Right renal cortex interstitium (tissue), 3 donors: ENCODE measurements around the gene C12orf60. TPM values are rescaled to one million over a fixed set of nuclear protein-coding genes. Genes with fewer than 3 reads are reported as not detected.

ENCODE experiments used
- DNase-seq, 3 donors: peaks; one replicate each; pipeline ENCODE4 v3.0.0-alpha.2; 2013; ENCODE audit warnings: low read depth in 3 of 3, low spot score in 2 of 3
- polyA plus RNA-seq, 3 donors: library from polyadenylated mRNA; unstranded; fragments of 120-200 nt; gene quantifications; one replicate each; pipeline ENCODE4 v1.2.1, GENCODE V29; 2013; ENCODE audit not compliant: insufficient read length in 3 of 3

The C12orf60 gene
- polyA plus RNA-seq, 3 donors, result 5.2 to 6.2 (median 5.4) TPM

DNA sequence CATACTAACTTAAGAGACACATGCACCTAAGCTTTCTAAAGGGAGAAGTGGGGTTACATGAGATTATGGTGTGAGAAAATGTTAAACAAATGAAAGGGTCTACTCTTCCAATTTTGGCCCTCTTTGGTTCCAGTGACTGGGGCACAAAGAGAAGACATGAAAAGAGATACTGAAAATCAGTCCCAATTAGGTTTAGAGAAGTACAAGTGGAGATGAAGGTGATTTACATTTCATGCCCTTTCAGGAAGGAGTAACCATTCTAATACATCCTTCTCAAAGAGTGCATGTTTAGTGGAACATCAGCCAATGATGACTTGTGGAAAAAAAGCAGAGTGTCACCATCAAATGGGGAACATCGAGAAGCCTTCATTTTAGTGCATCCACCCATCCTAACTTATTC is 67.8 kb downstream of the C12orf60 start:
- no peak for DNase-seq

DNA sequence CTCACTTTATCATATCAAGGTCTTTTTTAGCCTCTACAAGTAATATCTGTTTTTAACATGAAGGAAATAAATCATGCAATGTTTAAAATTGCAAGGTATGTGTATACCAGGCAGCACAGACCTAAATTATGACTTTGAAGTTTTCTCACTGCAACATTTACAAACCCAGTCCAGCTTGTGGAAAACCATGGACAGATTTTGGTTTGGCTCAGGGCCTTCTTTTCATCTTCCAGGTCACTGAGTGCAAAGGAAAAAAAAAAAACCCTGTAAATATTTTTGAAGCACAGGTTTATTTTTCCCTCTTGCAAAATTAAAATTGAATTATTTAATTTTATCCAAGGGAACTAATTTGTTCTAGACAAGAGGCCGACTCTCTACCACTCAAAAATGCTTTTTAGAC is 68.4 kb downstream of the C12orf60 start:
- DNase-seq, result no peak

DNA sequence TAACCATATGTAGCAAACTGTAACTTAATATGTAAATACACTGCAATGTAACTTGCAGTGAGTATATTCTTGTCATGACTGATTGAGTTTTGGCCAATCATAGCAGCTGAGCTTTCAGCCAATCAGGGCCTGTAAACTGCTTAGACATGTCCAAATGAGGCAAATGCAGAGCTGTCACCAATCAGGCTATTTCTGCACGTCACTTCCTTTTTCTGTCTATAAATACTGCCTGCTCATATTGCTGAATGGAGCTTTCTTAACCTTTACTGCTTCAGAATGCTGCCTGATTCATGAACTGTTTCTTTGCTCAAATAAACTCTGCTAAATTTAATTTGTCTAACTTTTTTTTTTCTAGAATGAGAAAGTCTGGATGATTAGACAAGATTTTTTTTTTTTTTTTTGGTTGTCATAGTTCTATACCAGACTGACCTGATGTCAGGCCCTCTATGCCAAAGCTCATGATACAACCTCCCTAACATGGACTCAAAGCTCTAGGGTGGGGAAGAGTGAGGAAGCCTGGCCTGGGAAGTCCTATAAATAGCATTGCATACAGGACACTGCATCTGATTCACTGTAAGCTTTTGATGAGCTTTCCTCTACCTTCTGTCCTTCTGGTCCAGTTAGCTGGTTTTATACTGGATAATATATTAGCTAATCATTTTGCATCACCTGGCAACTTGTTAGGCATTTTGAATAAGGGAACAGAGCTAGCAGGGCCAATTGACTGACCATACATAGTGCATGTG is 70.1 kb downstream of the C12orf60 start:
- no peak for DNase-seq

Other genes with a start within 250 kb of the C12orf60 start
- 10 to 100 TPM; 40.5 to 46.3 (median 45.7) TPM for gene PLBD1, start 235.8 kb upstream of the C12orf60 start, polyA plus RNA-seq
- under 1 TPM; 0.54 to 0.60 (median 0.57) TPM for gene GUCY2C, start 107.1 kb upstream of the C12orf60 start, polyA plus RNA-seq
- 100 to 1,000 TPM; 114 to 130 (median 120) TPM for gene WBP11, start 192 bp upstream of the C12orf60 start, polyA plus RNA-seq
- 1 to 10 TPM; 2.8 to 3.4 (median 2.8) TPM for gene SMCO3, start 10.5 kb downstream of the C12orf60 start, polyA plus RNA-seq
- under 1 TPM; 0.07 to 0.32 (median 0.10) TPM for gene ART4, start 39.9 kb downstream of the C12orf60 start, polyA plus RNA-seq
- gene MGP, start 82.2 kb downstream of the C12orf60 start, polyA plus RNA-seq, result 10 to 100 TPM; 38.2 to 54.6 (median 47.2) TPM
- gene ERP27, start 134.9 kb downstream of the C12orf60 start, polyA plus RNA-seq, result 10 to 100 TPM; 21.8 to 40.5 (median 37.2) TPM
- gene ARHGDIB, start 157.9 kb downstream of the C12orf60 start, polyA plus RNA-seq, result 10 to 100 TPM; 55.9 to 58.5 (median 55.9) TPM
- not detected for gene PDE6H, start 169.4 kb downstream of the C12orf60 start, polyA plus RNA-seq